Right lobe of liver (tissue), 6 donors: ENCODE results near the gene ELOVL6. TPM values are rescaled to one million over a fixed set of nuclear protein-coding genes. Genes with fewer than 3 reads are reported as not detected.

ENCODE experiments used
- ATAC-seq, 4 donors: fragments of 200-7000 bp; cut with Tn5 transposase; one replicate each; pipeline ENCODE4 v1.9.1; 2020; ENCODE audit warnings: mild to moderate bottlenecking in 4 of 4, moderate library complexity in 4 of 4
- DNase-seq, 3 donors: peaks; one replicate each; pipeline ENCODE4 v3.0.0-alpha.2; 2020
- H3K27ac ChIP-seq, 3 donors: fragments of 200-600 bp; one replicate each; pipeline ENCODE4 v1.8.0; 2022
- H3K27me3 ChIP-seq, 2 donors: fragments of 200-600 bp; one replicate each; pipeline ENCODE4 v1.8.0; 2022
- H3K36me3 ChIP-seq, 4 donors: fragments of 200-600 bp; sonication (generic) in 1 of 4; one replicate each; pipeline versions ENCODE4 v1.5.1 to v1.8.0; 2017 to 2022; ENCODE audit warnings: control low read depth in 1 of 4
- H3K4me1 ChIP-seq, 4 donors: fragments of 200-600 bp; sonication (generic) in 1 of 4; one replicate each; pipeline versions ENCODE4 v1.5.1 to v1.8.0; 2017 to 2022; ENCODE audit warnings: control low read depth in 1 of 4
- H3K4me3 ChIP-seq, 3 donors: fragments of 200-600 bp; one replicate each; pipeline ENCODE4 v1.8.0; 2022
- H3K9me3 ChIP-seq, 4 donors: fragments of 200-600 bp; sonication (generic) in 1 of 4; one replicate each; pipeline versions ENCODE4 v1.5.1 to v1.8.0; 2017 to 2022; ENCODE audit warnings: control low read depth in 1 of 4
- CTCF ChIP-seq, 4 donors: fragments of 200-600 bp in 3 of 4; fragments of 450-650 bp in 1 of 4; IDR thresholded peaks; one replicate each; pipeline versions ENCODE4 v1.5.1 to v1.8.0; 2016 to 2022; ENCODE audit warnings: antibody characterized with exemption in 4 of 4, mild to moderate bottlenecking in 2 of 4
- POLR2A ChIP-seq: fragments of 450-650 bp; IDR thresholded peaks from one replicate; pipeline ENCODE4 v1.6.1; 2017; ENCODE audit warnings: antibody characterized with exemption, mild to moderate bottlenecking
- WGBS: methylation state at CpG from one replicate; pipeline ENCODE4 v1.1.6; 2018; ENCODE audit warnings: low coverage, low lambda C conversion rate; ENCODE audit not compliant: insufficient coverage; ENCODE audit errors: missing lambda C conversion rate; 5-methylcytosine and 5-hydroxymethylcytosine counted together
- intact Hi-C, 2 donors: fragments of 100-400 bp; cut with DNase I; formaldehyde crosslinking; loops; one replicate each; pipeline versions ENCODE4 v1.11.2 to v1.14.1; 2022
- total RNA-seq, 6 experiments: library from RNA; depleted of rRNA in 2 of 6; stranded (reverse); fragments of >200 nt in 2 of 6; fragmentation: NEBNext Ultra II Directional in 3 of 6; extraction: Animal tissue kit (Norgen Biotek cat#: 25700) in 3 of 6; gene quantifications; one replicate each; pipeline versions ENCODE4 v1.1.0 to v1.2.4, GENCODE V29; 2016 to 2023
- donor health status: DM: no; HTN: yes; CAD: no.
- donor health status: DM: no; HTN: no; CAD: no.
- donor health status: DM: no; HTN: no; CAD: no.
- donor health status: DM: no; HTN: yes; CAD: no.
- donor health status: DM: no; HTN: yes; CAD: no.

ELOVL6 gene
- total RNA-seq, 6 experiments from 2014 or later, result 21.5 to 94.8 (median 31.2) TPM

- Histone ChIP-seq H3K4me3 (no peak overlapping the region), H3K9me3 (no peaks in the 10 kb centered on the region), H3K27ac (no peak overlapping the region), H3K36me3 (peaks cover 0 to 7% (median 0%) of the 10 kb centered on the region in 4 donors), H3K4me1 (no peaks in the 10 kb centered on the region), H3K27me3 (no peaks in the 10 kb centered on the region)
- DNase-seq (no peak), ATAC-seq (no peak)
- TF ChIP-seq CTCF (IDR thresholded peaks at IDR 0.05) (no peak), POLR2A (no peak)
- intact Hi-C loops, result no loop called here
- WGBS, result 82% methylated on average over 5 of the region's 5 CpGs
These were observed 46.0 kb downstream of the ELOVL6 start for GRCh38 chr4:110152386-110152785.

- DNase-seq, result no peak
- intact Hi-C loops, result no loop called here
- H3K27me3 ChIP-seq, result no peaks in the 10 kb centered on the region
- H3K4me1 ChIP-seq, result no peaks in the 10 kb centered on the region
- H3K27ac ChIP-seq, result no peak overlapping the region
- H3K4me3 ChIP-seq, result no peak overlapping the region
- no peaks in the 10 kb centered on the region for H3K9me3 ChIP-seq
- TF ChIP-seq POLR2A (no peak), CTCF (IDR thresholded peaks at IDR 0.05) (no peak)
- 92% methylated on average over 6 of the region's 7 CpGs for WGBS
- ATAC-seq, result no peak
- peaks cover 0 to 7% (median 0%) of the 10 kb centered on the region in 4 donors for H3K36me3 ChIP-seq
These were observed 49.3 kb downstream of the ELOVL6 start for GRCh38 chr4:110149089-110149488.

DNA sequence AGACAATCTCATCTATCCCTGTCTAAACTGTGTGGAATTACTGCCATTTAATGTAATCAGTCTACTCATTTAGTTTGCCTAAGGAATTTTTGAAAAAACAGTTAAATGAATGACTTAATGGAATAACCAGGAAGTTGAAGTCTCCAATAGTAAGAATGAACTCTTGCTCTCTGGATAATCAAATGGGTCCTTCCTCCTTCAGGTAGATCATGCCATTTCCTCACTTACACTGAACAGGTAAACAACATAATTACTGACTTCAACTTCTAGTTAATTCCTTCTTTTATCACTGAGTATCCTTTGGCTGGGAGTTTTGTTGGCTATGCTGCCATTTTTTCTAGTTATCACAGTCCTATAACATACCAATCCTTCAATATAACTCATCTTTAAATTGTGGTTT is 56.0 kb downstream of the ELOVL6 start:
- H3K36me3 ChIP-seq, result no peaks in the 10 kb centered on the region
- H3K27me3 ChIP-seq, result no peaks in the 10 kb centered on the region
- H3K27ac ChIP-seq, result no peak overlapping the region
- no peak for TF ChIP-seq CTCF (IDR thresholded peaks at IDR 0.05)
- intact Hi-C loops, result no loop called here
- ATAC-seq (no peak), DNase-seq (no peak)
- H3K9me3 ChIP-seq, result no peaks in the 10 kb centered on the region
- peaks cover 0 to 11% (median 0%) of the 10 kb centered on the region in 4 donors for H3K4me1 ChIP-seq
- H3K4me3 ChIP-seq, result no peak overlapping the region

DNA sequence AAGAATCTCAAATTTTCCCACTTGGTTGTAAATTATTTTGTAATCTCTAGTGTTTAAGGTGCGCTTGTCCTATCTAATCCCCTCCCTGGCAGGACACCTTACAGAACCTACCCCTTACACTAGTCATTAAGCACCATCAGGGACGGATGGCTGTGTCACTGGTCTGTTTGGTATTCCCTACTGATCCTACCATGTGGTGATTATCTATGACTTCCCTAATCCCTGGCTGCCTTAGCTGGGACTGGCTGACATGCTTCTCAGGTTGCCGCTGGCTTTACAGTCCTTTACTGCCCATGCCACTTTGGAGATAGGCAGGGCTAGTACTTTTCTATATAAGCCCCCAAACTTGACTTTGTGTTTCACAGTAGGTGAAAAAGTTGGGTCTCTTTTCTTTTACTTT is 58.6 kb downstream of the ELOVL6 start:
- Histone ChIP-seq H3K9me3 (no peaks in the 10 kb centered on the region), H3K36me3 (no peaks in the 10 kb centered on the region), H3K4me3 (no peak overlapping the region), H3K27ac (no peak overlapping the region), H3K4me1 (peaks cover 0 to 11% (median 0%) of the 10 kb centered on the region in 4 donors), H3K27me3 (no peaks in the 10 kb centered on the region)
- ATAC-seq (peak in 3 of 4 donors; percentile 18 to 36 (median 31)), DNase-seq (no peak)
- 80% methylated on average over 1 of the region's 3 CpGs for WGBS
- intact Hi-C loops, result no loop called here
- TF ChIP-seq POLR2A (no peak), CTCF (IDR thresholded peaks at IDR 0.05) (no peak)

- Histone ChIP-seq H3K27me3 (no peaks in the 10 kb centered on the region), H3K9me3 (no peaks in the 10 kb centered on the region), H3K27ac (no peak overlapping the region), H3K36me3 (no peaks in the 10 kb centered on the region), H3K4me3 (no peak overlapping the region), H3K4me1 (peaks cover 0 to 15% (median 0%) of the 10 kb centered on the region in 4 donors)
- DNase-seq (no peak), ATAC-seq (no peak)
- TF ChIP-seq POLR2A, result no peak
- intact Hi-C loops, result no loop called here
- 28% methylated on average over 3 of the region's 3 CpGs for WGBS
These were observed 59.3 kb downstream of the ELOVL6 start for GRCh38 chr4:110139111-110139510.
